ENCODE results near the gene EPS8L3.

The EPS8L3 gene

GRCh38 chr1:109717729-109718128 lies 46.0 kb downstream of the EPS8L3 start:
- H3K4me3 ChIP-seq (ENCODE audit: low read depth, low read length) = no peak overlapping the region
- in situ Hi-C loops (cut with HindIII; ENCODE audit: low pct_ligation_motif_present, low sequenced_read_pairs) = no loop called here
- no peaks in the 10 kb centered on the region for H3K27me3 ChIP-seq (replicated peaks)

GRCh38 chr1:109716570-109717090 lies 47.1 kb downstream of the EPS8L3 start:
- in situ Hi-C loops (cut with HindIII; ENCODE audit: low pct_ligation_motif_present, low sequenced_read_pairs) = no loop called here
- no peaks in the 10 kb centered on the region for H3K36me3 ChIP-seq (replicated peaks)
- no peak overlapping the region for H3K4me3 ChIP-seq (ENCODE audit: low read depth, low read length)
- no peaks in the 10 kb centered on the region for H3K27me3 ChIP-seq (replicated peaks)
- no peak for DNase-seq
- TF ChIP-seq CTCF (IDR thresholded peaks at IDR 0.05; ENCODE audit: low read depth, low read length, missing control alignments) = no peak
- no peak overlapping the region for H3K27ac ChIP-seq

More at GRCh38 chr1:109717729-109718128, 46.0 kb downstream of the EPS8L3 start:
- Histone ChIP-seq H3K27ac (no peak overlapping the region), H3K36me3 (replicated peaks) (no peaks in the 10 kb centered on the region)
- TF ChIP-seq CTCF (IDR thresholded peaks at IDR 0.05; ENCODE audit: low read depth, low read length, missing control alignments) = no peak
- no peak for DNase-seq

- no peak for DNase-seq
- Histone ChIP-seq H3K27ac (no peak overlapping the region), H3K27me3 (replicated peaks) (no peaks in the 10 kb centered on the region), H3K4me3 (ENCODE audit: low read depth, low read length) (no peak overlapping the region), H3K36me3 (replicated peaks) (no peaks in the 10 kb centered on the region)
- TF ChIP-seq CTCF (IDR thresholded peaks at IDR 0.05; ENCODE audit: low read depth, low read length, missing control alignments) = no peak
- in situ Hi-C loops (cut with HindIII; ENCODE audit: low pct_ligation_motif_present, low sequenced_read_pairs) = no loop called here
Measured at GRCh38 chr1:109716121-109716520, 47.6 kb downstream of the EPS8L3 start.

GRCh38 chr1:109714661-109715372 lies 48.9 kb downstream of the EPS8L3 start:
- TF ChIP-seq CTCF (IDR thresholded peaks at IDR 0.05; ENCODE audit: low read depth, low read length, missing control alignments) = no peak
- no peak overlapping the region for H3K27ac ChIP-seq
- H3K27me3 ChIP-seq (replicated peaks) = no peaks in the 10 kb centered on the region
- in situ Hi-C loops (cut with HindIII; ENCODE audit: low pct_ligation_motif_present, low sequenced_read_pairs) = no loop called here
- no peak overlapping the region for H3K4me3 ChIP-seq (ENCODE audit: low read depth, low read length)
- H3K36me3 ChIP-seq (replicated peaks) = no peaks in the 10 kb centered on the region
- DNase-seq = no peak

- H3K36me3 ChIP-seq (replicated peaks) = no peaks in the 10 kb centered on the region
- in situ Hi-C loops (cut with HindIII; ENCODE audit: low pct_ligation_motif_present, low sequenced_read_pairs) = no loop called here
- H3K27ac ChIP-seq = no peak overlapping the region
- no peaks in the 10 kb centered on the region for H3K27me3 ChIP-seq (replicated peaks)
- TF ChIP-seq CTCF (IDR thresholded peaks at IDR 0.05; ENCODE audit: low read depth, low read length, missing control alignments) = no peak
- DNase-seq = no peak
- no peak overlapping the region for H3K4me3 ChIP-seq (ENCODE audit: low read depth, low read length)
Measured at GRCh38 chr1:109713636-109714035, 50.1 kb downstream of the EPS8L3 start.

Data from brain microvascular endothelial cell (primary cell).